Gastroesophageal sphincter (tissue), 3 donors: ENCODE results near the gene RPTOR.

Experiments used
- POLR2A ChIP-seq, 2 donors: fragments of 450-650 bp; IDR thresholded peaks; one replicate each; pipeline ENCODE4 v1.6.1; 2017; ENCODE audit warnings: antibody characterized with exemption in 2 of 2, mild to moderate bottlenecking in 2 of 2, moderate library complexity in 1 of 2
- POLR2AphosphoS5 ChIP-seq: sonication (generic); formaldehyde crosslinking; IDR thresholded peaks from one replicate; pipeline ENCODE4 v1.6.1; 2017; ENCODE audit warnings: antibody characterized with exemption
- TF ChIP-seq, protein P1 (sequence below), 4 experiments: fragments of 200-600 bp in 2 of 4; fragments of 450-650 bp in 2 of 4; sonication (generic) in 1 of 4; IDR thresholded peaks; one replicate each; pipeline ENCODE4 v1.5.1; 2017 to 2019; ENCODE audit warnings: antibody characterized with exemption in 4 of 4, mild to moderate bottlenecking in 2 of 4, moderate library complexity in 2 of 4

DNA sequence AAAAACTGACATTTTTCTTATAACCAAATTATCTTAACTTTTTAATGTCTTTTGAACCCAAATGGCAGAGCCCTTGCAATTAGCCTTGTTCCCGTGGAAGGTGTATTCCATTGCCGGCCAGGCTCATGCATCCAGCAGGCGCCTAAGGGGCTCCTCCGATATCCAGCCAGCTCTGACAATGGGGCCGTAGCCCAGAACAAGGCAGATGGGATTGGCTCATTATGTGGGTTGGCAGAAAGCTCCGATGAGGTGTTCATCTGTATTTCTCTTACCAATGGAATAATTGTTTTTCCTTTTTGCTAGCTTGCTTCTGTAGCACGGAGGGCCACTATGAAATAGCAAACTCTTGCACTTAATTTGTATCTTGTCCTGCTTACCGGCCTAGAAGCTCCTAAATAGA is 238.8 kb downstream of the RPTOR start:
- TF ChIP-seq, protein P1, sequence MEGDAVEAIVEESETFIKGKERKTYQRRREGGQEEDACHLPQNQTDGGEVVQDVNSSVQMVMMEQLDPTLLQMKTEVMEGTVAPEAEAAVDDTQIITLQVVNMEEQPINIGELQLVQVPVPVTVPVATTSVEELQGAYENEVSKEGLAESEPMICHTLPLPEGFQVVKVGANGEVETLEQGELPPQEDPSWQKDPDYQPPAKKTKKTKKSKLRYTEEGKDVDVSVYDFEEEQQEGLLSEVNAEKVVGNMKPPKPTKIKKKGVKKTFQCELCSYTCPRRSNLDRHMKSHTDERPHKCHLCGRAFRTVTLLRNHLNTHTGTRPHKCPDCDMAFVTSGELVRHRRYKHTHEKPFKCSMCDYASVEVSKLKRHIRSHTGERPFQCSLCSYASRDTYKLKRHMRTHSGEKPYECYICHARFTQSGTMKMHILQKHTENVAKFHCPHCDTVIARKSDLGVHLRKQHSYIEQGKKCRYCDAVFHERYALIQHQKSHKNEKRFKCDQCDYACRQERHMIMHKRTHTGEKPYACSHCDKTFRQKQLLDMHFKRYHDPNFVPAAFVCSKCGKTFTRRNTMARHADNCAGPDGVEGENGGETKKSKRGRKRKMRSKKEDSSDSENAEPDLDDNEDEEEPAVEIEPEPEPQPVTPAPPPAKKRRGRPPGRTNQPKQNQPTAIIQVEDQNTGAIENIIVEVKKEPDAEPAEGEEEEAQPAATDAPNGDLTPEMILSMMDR (IDR thresholded peaks at IDR 0.05), result no peak
- TF ChIP-seq POLR2A (IDR thresholded peaks at IDR 0.05), result no peak
- no peak for TF ChIP-seq POLR2AphosphoS5
